ENCODE data around the gene ALDH5A1.

ALDH5A1 gene

GRCh38 chr6:24458941-24459340 is 35.8 kb upstream of the ALDH5A1 start:
- no peaks in the 10 kb centered on the region for H3K79me2 ChIP-seq (ENCODE audit: control insufficient read depth, insufficient read depth, low read length, unreplicated experiment)
- H3K4me1 ChIP-seq (ENCODE audit: control insufficient read depth, insufficient read depth, low read length, unreplicated experiment) = no peaks in the 10 kb centered on the region
- no peak overlapping the region for H3K4me3 ChIP-seq (ENCODE audit: low read depth, low read length)
- no peaks in the 10 kb centered on the region for H3K36me3 ChIP-seq (ENCODE audit: insufficient read depth, low read length)
- H3K27me3 ChIP-seq (ENCODE audit: insufficient read depth, low read length) = no peaks in the 10 kb centered on the region
- no peak overlapping the region for H3K27ac ChIP-seq (ENCODE audit: low read depth, low read length)
- H2AFZ ChIP-seq (ENCODE audit: low read length, unreplicated experiment) = no peak overlapping the region

DNA sequence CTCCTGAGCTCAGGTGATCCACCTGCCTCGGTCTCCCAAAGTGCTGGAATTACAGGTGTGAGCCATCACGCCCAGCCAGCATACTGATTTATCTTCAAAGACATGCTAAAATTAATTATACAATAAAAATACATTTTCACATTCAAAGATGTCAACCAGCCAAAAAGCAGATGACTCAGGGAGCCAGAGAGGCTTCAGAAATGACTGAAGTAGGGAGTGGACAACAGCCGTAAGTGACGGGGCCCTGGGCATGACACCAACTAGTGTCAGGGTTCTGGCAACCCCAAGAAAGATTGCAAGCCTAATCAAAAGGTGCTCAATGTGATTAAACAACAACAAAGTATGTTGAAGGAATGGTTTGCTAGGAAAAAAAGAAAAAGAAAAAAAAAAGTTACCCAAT is 33.8 kb upstream of the ALDH5A1 start:
- Histone ChIP-seq H3K27ac (ENCODE audit: low read depth, low read length) (no peak overlapping the region), H3K79me2 (ENCODE audit: control insufficient read depth, insufficient read depth, low read length, unreplicated experiment) (no peaks in the 10 kb centered on the region), H2AFZ (ENCODE audit: low read length, unreplicated experiment) (no peak overlapping the region), H3K4me3 (ENCODE audit: low read depth, low read length) (no peak overlapping the region), H3K36me3 (ENCODE audit: insufficient read depth, low read length) (no peaks in the 10 kb centered on the region), H3K27me3 (ENCODE audit: insufficient read depth, low read length) (no peaks in the 10 kb centered on the region), H3K4me1 (ENCODE audit: control insufficient read depth, insufficient read depth, low read length, unreplicated experiment) (no peaks in the 10 kb centered on the region)

DNA sequence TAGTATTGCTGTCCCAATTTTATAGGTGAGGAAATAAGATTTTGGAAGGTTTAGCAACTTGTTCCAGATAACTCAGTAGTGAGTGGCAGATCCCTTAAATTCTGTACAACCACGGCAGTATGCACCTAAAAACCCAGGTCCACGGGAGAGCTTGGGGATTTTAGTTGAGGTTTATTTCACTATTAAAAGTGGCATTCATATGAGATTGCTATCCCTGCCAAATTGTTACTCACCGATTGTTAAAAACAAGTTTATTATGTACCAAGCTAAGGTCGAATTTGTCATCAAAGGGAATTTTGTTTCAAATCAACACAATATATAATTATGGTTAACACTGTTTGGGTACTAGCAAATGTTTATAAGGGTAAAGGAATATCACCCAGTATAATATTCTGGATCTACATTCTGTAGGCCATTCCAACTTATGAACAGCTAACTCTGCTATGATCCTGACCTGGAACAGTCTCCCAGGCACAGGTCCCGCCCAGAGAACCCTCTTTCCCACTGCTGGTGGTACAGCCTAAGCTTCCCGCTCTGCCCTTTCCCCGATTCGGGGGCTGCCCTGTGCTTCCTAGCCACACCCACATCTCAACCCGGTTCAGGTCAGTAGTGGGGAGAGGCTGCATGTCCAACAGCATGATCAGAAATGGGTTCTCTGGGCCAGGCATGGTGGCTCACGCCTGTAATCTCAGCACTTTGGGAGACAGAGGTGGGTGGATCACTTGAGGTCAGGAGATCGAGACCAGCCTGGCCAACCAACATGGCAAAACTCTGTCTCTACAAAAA is 30.3 kb upstream of the ALDH5A1 start:
- no peaks in the 10 kb centered on the region for H3K27me3 ChIP-seq (ENCODE audit: insufficient read depth, low read length)
- no peak overlapping the region for H3K4me3 ChIP-seq (ENCODE audit: low read depth, low read length)
- H3K4me1 ChIP-seq (ENCODE audit: control insufficient read depth, insufficient read depth, low read length, unreplicated experiment) = no peaks in the 10 kb centered on the region
- H3K36me3 ChIP-seq (ENCODE audit: insufficient read depth, low read length) = no peaks in the 10 kb centered on the region
- no peak overlapping the region for H2AFZ ChIP-seq (ENCODE audit: low read length, unreplicated experiment)
- H3K79me2 ChIP-seq (ENCODE audit: control insufficient read depth, insufficient read depth, low read length, unreplicated experiment) = no peaks in the 10 kb centered on the region
- H3K27ac ChIP-seq (ENCODE audit: low read depth, low read length) = no peak overlapping the region

DNA sequence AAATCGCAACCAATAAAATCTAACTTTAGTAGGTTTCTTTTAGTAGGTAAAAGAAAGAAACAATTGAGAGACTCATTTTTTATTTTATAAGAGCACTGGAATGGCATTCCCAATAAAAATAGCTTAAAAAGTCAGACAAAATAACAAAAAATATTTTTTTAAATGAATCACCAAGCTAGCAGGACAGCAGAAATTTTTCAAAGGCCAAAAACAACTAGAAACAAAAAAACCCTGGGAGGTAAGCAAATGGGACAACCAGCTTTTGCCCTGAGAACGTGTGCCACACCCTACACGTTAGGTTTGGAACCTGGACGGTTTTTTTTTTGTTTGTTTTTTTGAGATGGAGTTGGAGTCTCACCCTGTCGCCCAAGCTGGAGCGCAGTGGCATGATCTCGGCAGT is 25.0 kb upstream of the ALDH5A1 start:
- Histone ChIP-seq H3K27ac (ENCODE audit: low read depth, low read length) (no peak overlapping the region), H3K27me3 (ENCODE audit: insufficient read depth, low read length) (no peaks in the 10 kb centered on the region), H3K4me1 (ENCODE audit: control insufficient read depth, insufficient read depth, low read length, unreplicated experiment) (peaks cover 6% of the 10 kb centered on the region), H3K79me2 (ENCODE audit: control insufficient read depth, insufficient read depth, low read length, unreplicated experiment) (no peaks in the 10 kb centered on the region), H3K36me3 (ENCODE audit: insufficient read depth, low read length) (no peaks in the 10 kb centered on the region), H2AFZ (ENCODE audit: low read length, unreplicated experiment) (peak overlapping the region; percentile 7), H3K4me3 (ENCODE audit: low read depth, low read length) (no peak overlapping the region)

DNA sequence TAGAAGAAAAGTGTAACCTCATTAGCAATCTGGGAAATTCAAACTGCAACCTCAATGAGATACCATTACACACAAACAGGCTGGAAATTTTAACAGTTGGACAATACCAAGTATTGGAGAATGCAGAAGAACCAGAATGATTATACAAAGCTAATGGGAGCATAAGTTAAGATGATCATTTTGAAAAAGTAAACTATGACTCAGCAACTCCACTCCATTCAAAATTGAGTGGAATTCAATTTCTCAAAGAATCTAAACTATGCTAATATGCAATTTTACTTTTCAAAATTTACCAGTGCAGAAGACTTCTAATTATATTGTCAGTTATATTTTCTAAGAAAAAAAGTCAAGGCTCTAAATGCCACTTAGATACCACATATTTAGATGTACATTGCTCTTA is 22.6 kb upstream of the ALDH5A1 start:
- Histone ChIP-seq H3K4me1 (ENCODE audit: control insufficient read depth, insufficient read depth, low read length, unreplicated experiment) (peaks cover 6% of the 10 kb centered on the region), H3K79me2 (ENCODE audit: control insufficient read depth, insufficient read depth, low read length, unreplicated experiment) (no peaks in the 10 kb centered on the region), H3K27ac (ENCODE audit: low read depth, low read length) (no peak overlapping the region), H2AFZ (ENCODE audit: low read length, unreplicated experiment) (peak overlapping the region; percentile 2), H3K36me3 (ENCODE audit: insufficient read depth, low read length) (no peaks in the 10 kb centered on the region), H3K27me3 (ENCODE audit: insufficient read depth, low read length) (no peaks in the 10 kb centered on the region), H3K4me3 (ENCODE audit: low read depth, low read length) (no peak overlapping the region)

DNA sequence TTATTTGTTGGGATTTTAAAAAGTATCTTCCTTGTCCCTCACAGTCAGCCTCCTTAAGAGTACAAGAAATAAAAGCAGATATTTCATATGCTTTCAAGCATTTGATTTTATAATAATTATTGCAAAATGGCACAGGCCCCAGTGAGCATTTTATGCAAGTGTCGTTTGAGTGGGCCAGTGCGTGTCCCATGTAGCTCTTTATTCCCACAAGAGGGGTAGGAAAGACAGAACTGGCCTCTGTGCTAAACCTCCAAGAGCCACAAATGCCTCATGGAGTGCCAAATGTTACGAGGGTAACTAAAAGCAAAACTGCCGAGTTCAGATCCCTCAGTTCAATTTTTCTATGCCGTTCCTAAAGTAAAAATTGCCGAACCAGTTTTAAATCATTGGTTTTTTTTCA is 18.1 kb upstream of the ALDH5A1 start:
- no peaks in the 10 kb centered on the region for H3K27me3 ChIP-seq (ENCODE audit: insufficient read depth, low read length)
- no peak overlapping the region for H3K27ac ChIP-seq (ENCODE audit: low read depth, low read length)
- H3K4me3 ChIP-seq (ENCODE audit: low read depth, low read length) = no peak overlapping the region
- H2AFZ ChIP-seq (ENCODE audit: low read length, unreplicated experiment) = no peak overlapping the region
- H3K36me3 ChIP-seq (ENCODE audit: insufficient read depth, low read length) = no peaks in the 10 kb centered on the region
- H3K4me1 ChIP-seq (ENCODE audit: control insufficient read depth, insufficient read depth, low read length, unreplicated experiment) = peaks cover 6% of the 10 kb centered on the region
- H3K79me2 ChIP-seq (ENCODE audit: control insufficient read depth, insufficient read depth, low read length, unreplicated experiment) = no peaks in the 10 kb centered on the region

DNA sequence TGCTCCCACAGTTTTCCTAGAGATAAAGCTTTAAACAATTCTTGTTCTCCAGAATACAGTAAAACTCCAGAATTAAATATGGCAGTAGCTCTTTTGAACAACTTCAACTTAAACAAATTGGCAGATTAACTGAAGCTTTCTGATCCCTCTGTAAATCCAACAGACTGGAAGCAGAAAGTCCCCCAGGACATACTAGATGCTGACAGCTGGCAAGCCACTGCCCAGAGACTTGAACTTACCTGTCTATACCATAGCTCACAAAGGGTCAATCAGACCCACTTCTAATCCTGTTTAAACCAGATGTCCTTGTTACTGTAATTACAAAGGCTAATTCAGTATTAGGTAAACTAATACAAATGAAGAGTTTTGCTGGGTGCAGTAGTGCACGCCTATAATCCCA is 17.7 kb upstream of the ALDH5A1 start:
- H3K4me3 ChIP-seq (ENCODE audit: low read depth, low read length) = no peak overlapping the region
- no peaks in the 10 kb centered on the region for H3K36me3 ChIP-seq (ENCODE audit: insufficient read depth, low read length)
- no peak overlapping the region for H3K27ac ChIP-seq (ENCODE audit: low read depth, low read length)
- H2AFZ ChIP-seq (ENCODE audit: low read length, unreplicated experiment) = no peak overlapping the region
- H3K79me2 ChIP-seq (ENCODE audit: control insufficient read depth, insufficient read depth, low read length, unreplicated experiment) = no peaks in the 10 kb centered on the region
- H3K27me3 ChIP-seq (ENCODE audit: insufficient read depth, low read length) = no peaks in the 10 kb centered on the region
- H3K4me1 ChIP-seq (ENCODE audit: control insufficient read depth, insufficient read depth, low read length, unreplicated experiment) = peaks cover 4% of the 10 kb centered on the region

GRCh38 chr6:24478903-24479302 is 15.9 kb upstream of the ALDH5A1 start:
- H3K27ac ChIP-seq (ENCODE audit: low read depth, low read length) = no peak overlapping the region
- H3K36me3 ChIP-seq (ENCODE audit: insufficient read depth, low read length) = no peaks in the 10 kb centered on the region
- no peaks in the 10 kb centered on the region for H3K27me3 ChIP-seq (ENCODE audit: insufficient read depth, low read length)
- no peaks in the 10 kb centered on the region for H3K4me1 ChIP-seq (ENCODE audit: control insufficient read depth, insufficient read depth, low read length, unreplicated experiment)
- H3K4me3 ChIP-seq (ENCODE audit: low read depth, low read length) = no peak overlapping the region
- H2AFZ ChIP-seq (ENCODE audit: low read length, unreplicated experiment) = no peak overlapping the region
- no peaks in the 10 kb centered on the region for H3K79me2 ChIP-seq (ENCODE audit: control insufficient read depth, insufficient read depth, low read length, unreplicated experiment)

DNA sequence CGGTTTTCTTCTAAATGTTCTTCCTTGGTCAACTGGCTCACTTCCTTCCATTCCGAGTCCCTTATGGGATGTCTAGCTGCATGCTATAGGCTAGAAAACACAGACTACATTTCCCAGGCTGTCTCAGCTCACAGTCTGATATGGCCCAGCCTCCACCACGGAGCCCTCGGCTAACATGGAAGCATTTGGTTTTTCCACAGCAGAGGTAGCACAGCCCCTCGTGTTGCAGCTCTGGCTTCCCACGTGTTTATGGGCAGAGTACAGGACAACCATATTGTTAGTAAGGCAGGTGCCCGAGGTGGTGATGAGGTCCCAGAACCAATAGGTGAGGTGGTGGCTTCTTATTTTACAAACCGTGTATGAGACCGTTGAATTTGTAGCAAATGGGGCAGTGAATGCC is 14.1 kb upstream of the ALDH5A1 start:
- Histone ChIP-seq H3K4me1 (ENCODE audit: control insufficient read depth, insufficient read depth, low read length, unreplicated experiment) (peaks cover 2% of the 10 kb centered on the region), H3K36me3 (ENCODE audit: insufficient read depth, low read length) (no peaks in the 10 kb centered on the region), H3K79me2 (ENCODE audit: control insufficient read depth, insufficient read depth, low read length, unreplicated experiment) (no peaks in the 10 kb centered on the region), H3K4me3 (ENCODE audit: low read depth, low read length) (no peak overlapping the region), H2AFZ (ENCODE audit: low read length, unreplicated experiment) (no peak overlapping the region), H3K27ac (ENCODE audit: low read depth, low read length) (no peak overlapping the region), H3K27me3 (ENCODE audit: insufficient read depth, low read length) (no peaks in the 10 kb centered on the region)

- Histone ChIP-seq H3K79me2 (ENCODE audit: control insufficient read depth, insufficient read depth, low read length, unreplicated experiment) (no peaks in the 10 kb centered on the region), H3K4me3 (ENCODE audit: low read depth, low read length) (no peak overlapping the region), H3K27me3 (ENCODE audit: insufficient read depth, low read length) (no peaks in the 10 kb centered on the region), H2AFZ (ENCODE audit: low read length, unreplicated experiment) (no peak overlapping the region), H3K36me3 (ENCODE audit: insufficient read depth, low read length) (no peaks in the 10 kb centered on the region), H3K27ac (ENCODE audit: low read depth, low read length) (no peak overlapping the region), H3K4me1 (ENCODE audit: control insufficient read depth, insufficient read depth, low read length, unreplicated experiment) (peaks cover 2% of the 10 kb centered on the region)
Measured at GRCh38 chr6:24481449-24481848, 13.3 kb upstream of the ALDH5A1 start.

DNA sequence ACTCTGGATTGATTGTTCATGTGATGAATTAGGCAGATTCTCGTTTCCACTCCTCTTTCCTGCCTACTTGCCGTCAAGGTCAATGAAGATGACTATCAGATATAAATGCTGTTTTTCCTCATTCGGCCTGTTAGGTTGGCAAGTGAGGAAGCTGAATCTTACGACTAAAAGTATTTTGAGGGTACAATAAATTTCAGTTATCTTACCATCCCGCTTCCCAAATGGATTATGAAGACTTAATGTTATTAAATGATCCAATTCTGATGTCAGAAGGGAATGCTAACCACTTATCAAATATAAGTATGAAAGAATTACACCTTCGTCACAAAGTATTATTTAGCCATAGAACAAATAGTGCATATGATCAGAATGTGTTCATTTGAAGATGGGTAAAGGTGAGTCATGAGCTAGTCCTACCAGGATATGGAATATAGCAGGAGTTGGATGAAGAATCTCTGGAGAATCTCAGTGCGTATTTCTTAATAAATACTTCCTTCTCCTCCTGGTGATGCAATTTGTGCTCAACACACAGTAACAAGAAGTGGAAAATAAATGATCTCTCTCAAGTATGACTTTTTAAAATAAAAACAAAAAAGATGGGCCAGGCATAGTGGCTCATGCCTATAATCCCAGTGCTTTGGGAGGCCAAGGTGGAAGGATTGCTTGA is 10.0 kb upstream of the ALDH5A1 start:
- no peak overlapping the region for H3K4me3 ChIP-seq (ENCODE audit: low read depth, low read length)
- no peaks in the 10 kb centered on the region for H3K27me3 ChIP-seq (ENCODE audit: insufficient read depth, low read length)
- H3K4me1 ChIP-seq (ENCODE audit: control insufficient read depth, insufficient read depth, low read length, unreplicated experiment) = peaks cover 2% of the 10 kb centered on the region

More for the DNA sequence above, 10.0 kb upstream of the ALDH5A1 start:
- no peak overlapping the region for H2AFZ ChIP-seq (ENCODE audit: low read length, unreplicated experiment)
- H3K79me2 ChIP-seq (ENCODE audit: control insufficient read depth, insufficient read depth, low read length, unreplicated experiment) = no peaks in the 10 kb centered on the region
- no peaks in the 10 kb centered on the region for H3K36me3 ChIP-seq (ENCODE audit: insufficient read depth, low read length)
- no peak overlapping the region for H3K27ac ChIP-seq (ENCODE audit: low read depth, low read length)

Data from ACC112 (cell line).